ENCODE measurements around the gene ZFP57.

Gene ZFP57

DNA sequence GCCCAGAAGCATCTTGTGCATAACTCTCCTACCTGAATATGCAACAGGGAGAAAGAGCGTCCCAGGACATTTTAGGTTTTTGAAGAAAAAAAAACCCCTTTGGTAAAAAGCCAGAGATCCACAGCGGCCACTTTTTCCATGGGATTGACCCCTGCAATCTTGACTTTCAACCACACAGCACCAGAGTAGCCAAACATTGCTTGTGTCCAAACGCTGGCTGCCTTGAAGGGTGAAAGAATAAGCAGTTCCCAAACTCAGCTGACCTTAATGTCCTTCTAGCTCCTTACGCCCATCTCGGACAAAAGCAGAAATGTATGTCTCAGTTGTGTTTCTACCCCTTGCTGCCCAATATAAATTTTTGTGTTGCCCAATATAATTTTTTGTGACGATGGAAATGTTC, 25.3 kb downstream of the ZFP57 start:
- no peak for DNase-seq (ENCODE audit: low read depth)

DNA sequence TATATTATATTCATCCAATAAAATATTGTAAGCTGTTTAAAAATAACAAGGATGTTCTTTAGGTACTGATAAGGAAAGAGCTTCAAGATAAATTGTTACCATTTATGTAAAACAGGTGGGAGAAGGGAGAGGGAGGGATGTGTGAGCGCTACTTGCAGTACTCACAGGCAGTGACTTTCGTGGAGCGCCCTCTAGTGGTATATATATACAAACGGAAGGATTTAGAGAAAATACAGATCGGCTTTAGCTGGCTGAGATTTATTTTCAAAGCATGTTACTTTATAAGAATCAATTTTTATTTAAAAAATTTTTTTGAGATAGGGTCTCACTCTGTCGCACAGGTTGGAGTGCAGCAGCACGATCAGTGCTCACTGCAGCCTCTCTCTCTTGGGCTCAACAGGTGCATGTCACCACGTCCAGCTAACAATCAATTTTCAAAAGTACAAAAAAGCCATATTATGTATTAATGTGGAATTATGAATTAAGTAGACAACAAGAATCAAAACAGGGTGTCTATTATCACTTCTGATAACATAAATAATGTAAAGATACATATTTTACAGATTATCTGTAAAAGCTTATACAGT, 27.4 kb downstream of the ZFP57 start:
- peak; percentile 75 for DNase-seq (ENCODE audit: low read depth)

DNA sequence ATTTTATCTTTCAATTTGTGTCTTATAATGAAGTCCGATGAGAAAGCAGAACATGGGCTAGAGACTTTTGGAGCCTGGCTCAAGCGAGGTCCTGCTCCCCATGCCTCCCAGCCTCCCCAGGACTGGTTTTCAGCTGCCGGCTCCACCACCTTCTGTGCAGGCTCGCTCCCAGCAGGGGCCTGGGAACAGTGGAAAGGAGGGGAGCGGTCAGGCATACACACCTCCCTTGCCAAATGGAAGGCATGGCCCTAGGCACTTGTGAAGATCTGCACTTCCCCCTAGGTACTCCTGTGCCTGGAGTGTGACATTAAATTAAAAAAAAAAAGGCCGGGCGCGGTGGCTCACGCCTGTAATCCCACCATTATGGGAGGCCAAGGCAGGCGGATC, 28.8 kb downstream of the ZFP57 start:
- DNase-seq (ENCODE audit: low read depth): no peak

DNA sequence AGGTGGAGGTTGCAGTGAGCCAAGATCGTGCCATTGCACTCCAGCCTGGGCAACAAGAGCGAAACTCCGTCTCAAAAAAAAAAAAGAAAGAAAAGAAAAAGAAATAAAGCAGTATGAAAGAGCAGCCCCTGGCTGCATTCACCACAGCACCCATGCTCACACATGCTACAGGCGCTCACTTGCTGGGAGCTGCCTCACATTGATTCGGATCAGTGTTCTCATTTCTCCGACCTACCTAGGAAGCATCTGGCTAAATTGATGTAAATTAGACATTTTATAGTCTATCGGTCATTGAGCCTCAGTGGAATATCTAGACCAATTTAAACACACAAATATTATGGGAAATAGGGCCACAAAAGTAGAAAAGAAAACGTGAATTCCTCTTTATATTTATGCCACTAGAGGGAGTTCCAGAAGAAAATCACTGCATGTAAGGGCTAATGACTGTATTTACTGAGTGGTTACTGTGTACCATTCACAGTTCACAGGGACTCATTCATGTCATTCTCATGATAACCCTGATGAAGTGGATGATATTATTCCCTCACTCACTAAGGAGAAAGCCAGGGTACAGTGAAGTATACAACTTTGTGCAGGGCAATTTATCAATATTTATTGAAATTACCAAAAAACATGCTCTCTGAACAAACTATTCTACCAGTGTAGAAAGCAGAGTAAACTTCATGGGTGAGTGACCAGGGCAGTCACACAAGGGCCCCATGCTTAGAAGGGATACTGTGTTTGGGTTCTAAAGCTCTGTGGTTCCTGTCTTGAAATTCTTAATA, 29.3 kb downstream of the ZFP57 start:
- peak; percentile 30 for DNase-seq (ENCODE audit: low read depth)

DNA sequence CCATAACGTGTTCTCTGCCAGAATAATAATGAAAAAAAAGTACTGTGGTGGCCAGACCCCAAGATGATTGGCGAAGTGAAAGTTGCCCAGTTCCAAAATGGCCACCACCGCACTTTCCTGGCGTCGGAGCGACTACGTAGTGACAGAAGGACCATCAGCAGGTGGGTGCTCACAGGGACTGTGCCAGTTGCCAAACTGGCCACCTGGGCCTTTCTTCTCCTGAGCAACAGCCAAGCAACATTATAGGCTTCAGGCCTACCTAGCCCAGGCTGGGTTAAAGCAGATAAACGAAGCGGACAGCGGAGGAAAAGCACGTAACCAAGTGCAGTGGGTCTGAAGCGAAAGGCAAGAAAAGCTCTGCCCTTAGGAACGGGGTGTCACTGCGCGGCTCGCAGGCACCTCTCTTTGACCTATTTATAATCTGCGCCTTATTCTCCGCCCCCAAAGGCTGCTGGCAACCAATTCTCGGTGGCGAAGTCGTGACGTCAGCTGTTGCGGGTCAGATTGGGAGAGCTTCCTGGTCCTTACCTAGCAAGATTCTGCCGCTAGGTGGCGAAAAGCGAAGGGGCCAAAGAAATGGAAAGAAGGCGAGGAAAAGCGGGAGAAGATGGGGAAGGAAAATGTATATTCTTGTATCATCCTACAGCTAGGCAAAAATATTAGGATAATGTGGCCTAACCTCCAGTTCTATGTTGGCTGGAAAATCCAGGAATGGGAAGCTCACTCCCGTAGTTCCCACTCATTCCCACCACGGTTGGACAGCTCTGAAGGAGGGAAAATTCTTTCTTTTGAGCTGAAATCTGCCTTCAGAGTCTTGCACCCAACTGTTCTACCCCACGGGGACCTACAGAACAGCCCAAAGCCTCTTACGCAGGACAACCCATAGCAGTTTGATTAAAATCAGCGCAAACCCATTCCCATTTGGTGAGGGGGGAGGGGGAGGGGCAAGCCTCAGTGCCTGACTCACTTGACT, 31.0 kb downstream of the ZFP57 start:
- DNase-seq (ENCODE audit: low read depth): peak; percentile 92

DNA sequence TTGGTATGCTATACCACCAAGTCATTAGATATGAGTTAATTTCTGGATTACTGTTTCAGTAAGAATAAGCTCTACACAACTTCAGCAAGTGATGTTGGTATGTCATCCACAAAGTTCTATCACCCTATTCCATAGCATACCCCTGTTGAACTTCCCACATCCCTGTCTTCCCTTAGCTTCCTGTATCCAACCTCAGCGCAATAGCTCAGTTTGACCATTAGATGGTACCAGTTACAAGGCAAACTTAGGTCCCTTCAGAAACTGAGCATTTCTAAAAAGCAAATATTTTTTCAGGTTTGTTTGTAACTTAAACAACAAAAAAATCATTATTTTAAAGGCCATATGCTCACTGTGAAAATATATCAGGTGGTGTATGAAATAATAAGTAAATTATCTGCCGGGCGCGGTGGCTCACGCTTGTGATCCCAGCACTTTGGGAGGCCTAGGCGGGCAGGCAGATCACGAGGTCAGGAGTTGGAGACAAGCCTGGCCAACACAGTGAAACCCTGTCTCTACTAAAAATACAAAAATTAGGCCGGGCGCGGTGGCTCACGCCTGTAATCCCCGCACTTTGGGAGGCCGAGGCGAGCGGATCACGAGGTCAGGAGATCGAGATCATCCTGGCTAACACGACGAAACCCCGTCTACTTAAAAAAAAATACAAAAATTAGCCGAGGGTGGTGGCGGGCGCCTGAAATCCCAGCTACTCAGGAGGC, 32.9 kb downstream of the ZFP57 start:
- DNase-seq (ENCODE audit: low read depth): peak; percentile 34

DNA sequence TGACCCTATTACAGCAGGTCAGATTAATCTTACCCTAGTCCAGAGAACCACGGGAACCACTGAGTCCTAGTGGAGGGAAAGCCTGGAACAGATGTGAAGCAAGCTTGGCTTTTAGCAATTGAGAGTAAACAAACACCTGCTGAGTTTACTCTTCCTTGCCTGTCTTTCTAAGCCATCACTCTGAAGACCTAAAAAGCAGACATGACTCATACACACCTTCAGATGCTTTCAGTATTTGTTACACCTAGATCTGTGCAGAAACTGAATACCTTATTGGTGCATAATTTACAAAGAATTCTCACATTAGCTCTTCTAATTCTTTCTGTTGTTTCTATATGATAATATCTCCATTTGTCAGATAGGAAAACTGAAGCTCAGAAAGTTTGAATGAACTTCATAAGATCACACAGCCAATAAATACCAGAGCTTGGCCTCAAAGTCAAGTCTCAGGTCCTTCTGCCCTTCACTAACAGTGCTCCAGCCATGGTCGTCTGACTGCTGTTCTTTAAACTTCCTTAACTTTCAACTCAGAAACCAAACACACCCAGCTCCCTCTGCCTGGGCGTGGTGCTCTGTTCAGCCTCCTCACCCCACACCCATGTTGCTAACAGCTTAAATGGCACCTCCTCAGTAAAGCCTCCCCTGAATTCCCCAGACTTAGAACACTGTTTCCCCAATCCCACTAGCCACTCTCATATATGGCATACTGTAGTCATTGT, 39.4 kb downstream of the ZFP57 start:
- DNase-seq (ENCODE audit: low read depth): no peak

DNA sequence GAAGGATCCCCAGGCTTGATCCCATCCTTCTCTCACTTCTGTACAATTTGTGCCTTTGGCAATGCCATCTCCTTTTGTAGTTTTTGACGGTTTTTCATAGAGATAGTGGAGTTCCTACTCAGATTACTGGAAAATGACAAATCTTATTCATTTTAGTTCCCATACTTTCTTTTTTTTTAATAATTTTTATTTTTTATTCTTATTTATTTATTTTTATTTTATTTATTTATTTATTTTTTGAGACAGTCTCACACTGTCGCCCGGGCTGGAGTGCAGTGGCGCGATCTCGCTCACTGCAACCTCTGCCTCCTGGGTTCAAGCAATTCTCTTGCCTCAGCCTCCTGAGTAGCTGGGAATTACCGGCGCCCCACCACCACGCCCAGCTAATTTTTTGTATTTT, 43.7 kb downstream of the ZFP57 start:
- no peak for DNase-seq (ENCODE audit: low read depth)

DNA sequence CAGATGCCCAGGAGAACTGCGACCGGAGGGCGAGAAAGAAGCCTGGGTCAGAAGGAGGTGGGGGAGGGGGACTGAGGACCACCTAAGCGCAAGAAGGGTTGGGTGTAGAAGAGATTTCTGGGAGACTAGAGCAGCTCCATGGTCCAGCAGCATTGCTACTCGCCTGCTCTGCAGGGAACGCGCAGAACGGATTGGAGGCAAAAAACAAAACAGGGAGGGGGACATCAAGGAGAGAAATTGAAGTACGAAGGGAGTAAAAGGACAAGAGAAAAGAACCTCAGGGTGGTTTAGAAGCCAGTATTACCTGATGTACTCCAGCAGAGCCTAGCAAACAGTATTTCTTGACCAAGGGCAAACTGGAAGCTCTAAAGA, 47.4 kb downstream of the ZFP57 start:
- peak; percentile 6 for DNase-seq (ENCODE audit: low read depth)

DNA sequence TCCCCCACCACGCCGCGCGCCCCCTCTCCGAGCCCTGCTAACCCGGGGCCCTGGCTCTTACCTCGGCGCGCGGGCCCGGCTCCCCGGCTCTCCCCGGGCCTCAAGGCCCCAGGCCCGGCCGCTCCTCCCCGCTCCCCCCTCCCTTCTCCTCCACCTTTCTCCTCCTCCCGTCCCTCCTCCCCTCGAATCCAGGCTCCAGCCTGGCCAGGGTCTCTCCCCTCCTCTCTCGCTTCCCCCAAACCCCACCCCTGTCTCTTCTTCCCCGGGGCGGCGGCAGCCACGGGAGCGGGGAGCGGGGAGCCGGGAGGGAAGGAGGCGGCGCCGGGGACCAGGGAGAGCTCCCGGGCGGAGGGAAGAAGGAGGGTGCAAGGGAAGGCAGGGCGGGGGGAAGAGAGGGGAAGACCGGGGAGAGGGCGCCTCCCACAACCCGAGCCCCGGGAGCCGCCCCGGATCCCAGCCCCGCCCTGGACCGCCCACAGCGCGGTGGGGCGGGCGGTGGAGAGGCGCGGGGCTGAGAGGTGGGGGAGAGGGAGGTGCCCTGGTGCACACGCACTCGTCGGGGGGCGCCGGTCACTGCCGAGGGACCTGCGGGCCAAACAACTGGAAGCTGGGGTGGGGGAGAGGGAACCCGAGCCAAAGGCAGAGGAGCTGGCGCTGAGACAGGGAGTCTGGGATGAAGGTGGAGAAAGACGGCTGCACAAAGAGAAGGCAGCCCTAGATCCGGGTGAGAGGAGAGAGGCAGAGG, 48.0 kb downstream of the ZFP57 start, which contains the start of gene GABBR1:
Gene GABBR1 (minus strand): TSS at position 395 of the 745 bp plus-strand sequence. CDS start 798 bp downstream, outside the sequence.
- peak; percentile 83 for DNase-seq (ENCODE audit: low read depth)

DNA sequence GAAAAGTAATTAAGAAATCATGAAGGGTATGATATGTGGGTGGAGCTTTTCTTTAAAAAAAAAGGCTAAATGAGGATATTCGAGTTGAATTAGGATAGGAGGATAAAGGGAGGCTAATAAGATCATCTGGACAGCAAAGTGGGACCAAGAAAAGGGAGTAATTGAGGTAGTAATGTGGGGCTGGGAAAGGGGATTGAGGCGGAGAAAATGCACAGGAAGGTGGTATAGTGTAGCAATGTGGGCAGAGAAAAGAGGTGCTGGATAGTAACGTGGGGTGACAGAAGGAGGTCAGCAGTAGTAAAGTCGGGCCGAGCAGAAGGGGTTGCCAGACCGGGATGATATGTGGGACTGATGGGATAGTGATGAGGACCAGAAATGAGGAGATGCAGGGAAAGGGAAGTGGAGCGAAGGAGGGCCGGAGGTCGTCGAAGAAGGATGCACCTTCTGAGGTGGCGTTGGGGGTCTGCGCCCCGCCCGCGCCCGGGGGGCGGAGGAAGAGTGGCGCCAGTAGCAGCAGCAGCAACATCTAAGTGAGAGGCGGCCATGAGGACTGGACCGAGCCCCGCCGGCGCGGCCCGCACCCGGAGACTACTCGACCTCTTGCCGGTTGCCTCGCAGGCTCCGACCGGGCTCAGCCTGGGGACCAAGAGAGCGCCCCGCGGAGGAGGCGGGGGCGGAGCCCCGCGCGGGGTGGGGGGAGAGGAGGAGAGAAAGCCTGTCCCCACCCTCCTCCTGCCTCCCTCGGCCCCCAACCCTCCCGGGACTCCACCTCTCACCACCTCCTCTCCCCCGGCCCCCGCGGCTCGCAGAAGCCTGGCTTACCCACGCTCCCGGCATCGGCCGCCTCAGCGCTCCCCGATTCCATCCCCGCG, 48.9 kb downstream of the ZFP57 start:
- peak; percentile 61 for DNase-seq (ENCODE audit: low read depth)

DNA sequence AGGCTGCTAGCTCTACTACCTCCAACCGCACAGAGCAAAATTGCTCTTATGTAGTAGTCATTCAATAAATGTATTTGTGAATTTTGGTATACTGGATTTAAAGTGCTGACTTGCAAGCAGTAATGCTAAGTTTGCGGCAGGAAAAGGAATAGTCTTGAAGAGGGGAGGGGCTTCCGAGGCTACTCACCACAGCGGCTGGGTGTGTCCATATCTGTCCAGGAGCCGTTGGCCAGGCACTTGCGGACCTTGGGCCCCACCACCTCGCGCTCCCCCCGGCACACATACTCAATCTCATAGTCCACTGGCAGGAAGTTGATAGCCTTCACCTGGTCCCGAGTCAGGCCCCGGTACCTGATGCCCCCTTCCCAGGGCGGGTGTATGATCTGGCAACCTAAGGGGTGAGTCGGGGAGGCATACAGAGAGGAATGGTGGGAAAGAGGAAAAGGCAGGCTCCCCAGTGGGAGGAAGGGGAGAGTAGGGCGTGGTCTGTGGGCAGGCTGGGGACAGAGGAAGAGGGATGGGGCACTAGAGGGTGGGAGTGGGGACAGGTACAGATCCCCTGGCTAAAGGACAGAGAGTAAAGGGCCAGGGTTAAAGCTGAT, 49.6 kb downstream of the ZFP57 start:
- DNase-seq (ENCODE audit: low read depth): peak; percentile 23

DNA sequence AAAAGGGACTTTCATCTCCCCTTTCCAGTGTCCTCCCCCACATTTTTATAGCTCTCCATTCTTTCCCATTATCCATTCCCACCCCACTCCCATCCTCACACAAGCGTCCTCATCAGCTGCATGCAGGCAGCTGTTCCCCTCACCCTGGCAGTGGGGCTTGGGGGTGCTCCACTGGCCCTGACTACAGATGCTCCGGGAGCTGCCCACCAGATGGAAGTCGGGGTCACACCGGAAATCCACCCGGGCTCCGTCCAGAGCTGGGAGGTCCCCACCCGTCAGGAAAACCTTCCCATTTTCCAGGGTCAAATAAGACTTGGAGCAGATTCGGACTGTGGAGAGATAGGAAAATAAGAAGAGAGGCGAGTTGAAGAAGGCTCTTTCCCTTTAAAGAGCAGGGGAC, 50.6 kb downstream of the ZFP57 start:
- DNase-seq (ENCODE audit: low read depth): no peak

DNA sequence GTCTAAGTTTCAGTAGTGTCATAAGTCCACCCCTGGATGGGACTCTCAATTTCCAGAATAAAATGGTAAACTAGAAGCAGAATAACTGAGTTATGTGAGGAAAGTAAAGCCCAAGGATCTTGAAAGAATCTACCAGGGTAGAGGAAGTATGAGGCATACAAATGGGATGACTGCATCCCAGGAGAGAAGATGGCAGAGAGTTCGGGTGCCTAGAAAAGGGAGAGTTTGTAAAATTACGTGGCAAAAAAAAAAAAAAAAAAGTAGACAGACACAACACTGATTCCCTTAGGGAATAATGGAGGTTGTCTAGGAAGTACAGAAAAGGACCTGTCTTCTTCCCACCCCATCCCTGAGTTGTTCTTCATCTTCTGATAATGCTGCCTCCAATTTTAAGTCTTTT, 51.4 kb downstream of the ZFP57 start:
- DNase-seq (ENCODE audit: low read depth): no peak

DNA sequence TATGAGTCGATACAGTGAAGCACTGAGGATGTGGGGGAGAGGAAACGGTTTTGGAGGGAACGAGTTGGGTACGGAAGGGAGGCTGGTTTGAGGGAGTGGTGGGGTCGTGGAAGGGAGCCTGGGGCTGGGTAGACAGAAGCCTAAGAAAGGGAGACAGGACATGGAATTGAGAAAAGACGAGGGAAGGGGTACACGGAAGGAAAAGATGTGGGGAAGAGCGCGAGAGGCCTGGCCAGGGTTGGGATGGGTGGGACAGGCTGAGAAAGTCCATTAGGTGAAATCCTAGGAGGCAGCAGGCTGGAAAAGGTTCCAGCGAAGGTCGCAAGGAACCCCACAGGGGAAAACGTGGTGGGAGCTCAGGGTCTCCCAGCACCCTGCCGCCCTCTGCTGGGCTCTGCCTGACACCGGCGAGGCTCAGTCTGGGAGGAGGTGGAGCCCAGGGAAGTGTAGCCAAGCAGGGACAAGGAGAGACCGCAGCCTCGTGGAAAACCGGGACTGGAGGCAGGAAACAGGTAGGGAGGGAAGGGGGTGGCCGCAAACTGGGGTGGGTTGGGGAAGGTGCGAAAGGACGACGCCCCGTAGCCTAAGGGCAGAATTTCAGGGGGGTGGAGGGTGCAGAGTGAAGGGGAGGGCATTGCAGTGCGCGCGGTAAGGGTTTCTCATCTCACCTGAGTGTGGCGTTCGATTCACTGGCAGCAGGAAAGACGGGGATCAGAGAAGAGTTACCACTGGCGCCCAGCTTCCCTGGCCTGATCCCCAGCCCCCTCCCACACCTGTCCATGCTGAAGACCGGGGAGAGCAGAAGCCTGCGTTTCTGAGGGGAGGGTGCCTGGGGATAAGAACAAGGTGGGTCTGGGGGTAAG, 52.3 kb downstream of the ZFP57 start:
- DNase-seq (ENCODE audit: low read depth): peak; percentile 64

DNA sequence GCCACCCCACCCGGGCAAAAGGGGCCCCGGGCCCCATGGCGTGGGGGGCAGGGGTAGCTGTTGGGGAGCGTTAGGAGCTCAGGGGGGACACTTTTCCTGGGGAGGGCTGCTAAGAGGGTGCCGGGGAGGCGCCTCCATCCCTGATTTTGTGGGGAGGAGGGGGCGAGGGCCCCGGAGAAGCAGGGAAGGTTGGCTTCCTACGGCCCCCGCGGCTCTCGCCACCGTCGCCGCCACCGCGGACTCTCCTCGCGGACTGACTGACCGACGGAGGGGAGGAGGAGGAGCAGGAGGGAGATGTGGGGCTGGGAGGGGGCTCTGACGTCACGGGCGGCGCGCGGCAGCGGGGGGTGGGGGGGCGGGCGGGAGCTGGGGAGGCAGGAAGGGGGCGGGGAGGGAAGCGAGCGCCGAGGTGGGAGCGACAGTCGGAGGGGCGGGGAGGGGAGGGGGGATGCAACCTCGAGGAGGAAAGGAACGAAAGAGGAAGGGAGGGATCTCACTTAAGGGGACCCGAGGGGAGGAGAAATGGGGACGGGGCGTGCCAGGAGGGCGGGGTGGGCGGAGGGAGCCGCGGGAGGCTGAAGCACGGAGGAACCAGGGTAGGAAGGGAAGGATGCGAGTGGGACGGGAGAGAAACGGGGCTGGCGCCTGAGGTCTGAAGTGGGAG, 53.1 kb downstream of the ZFP57 start:
- peak; percentile 75 for DNase-seq (ENCODE audit: low read depth)

DNA sequence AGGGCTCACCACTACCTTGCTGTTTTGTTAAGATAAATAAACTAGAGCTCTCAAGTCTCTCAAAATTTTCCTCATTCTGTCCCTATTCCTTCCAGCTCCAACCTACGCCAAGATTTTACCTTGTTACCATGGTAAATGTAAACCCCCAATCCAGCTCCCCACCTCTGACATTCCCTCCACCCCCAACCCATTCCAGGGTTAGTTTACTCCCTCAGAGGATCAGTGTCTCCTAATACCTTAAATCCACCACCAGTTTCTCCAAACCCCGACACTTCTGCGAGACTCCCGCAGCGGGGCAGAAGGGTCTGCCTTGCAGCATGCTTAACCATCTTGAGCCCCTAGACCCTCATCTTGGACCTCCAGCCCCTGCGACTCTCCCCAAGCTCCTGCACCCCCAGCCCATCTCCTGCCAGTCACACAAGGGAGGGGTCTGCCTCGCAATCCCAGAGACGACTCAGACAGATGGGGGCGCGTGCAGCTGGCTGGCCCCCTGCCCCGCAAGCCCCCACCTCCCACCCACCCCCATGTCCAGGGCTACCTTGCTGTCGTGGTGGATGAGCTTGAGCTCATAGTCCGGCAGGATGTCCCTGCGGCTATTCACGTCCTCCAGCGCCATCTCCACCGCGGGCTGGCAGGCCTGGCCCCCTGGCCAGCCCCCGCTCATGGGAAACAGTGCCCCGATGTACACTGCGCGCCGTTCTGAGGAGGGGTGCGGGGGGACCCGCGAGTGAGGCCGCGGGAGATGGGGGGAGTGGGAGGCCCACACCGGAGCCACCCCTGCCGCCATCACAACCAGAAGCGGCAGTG, 53.8 kb downstream of the ZFP57 start:
- no peak for DNase-seq (ENCODE audit: low read depth)

All from amniotic epithelial cell (primary cell).